ENCODE data around the gene LMBRD1.

Gene LMBRD1

GRCh38 chr6:69732640-69733039 is 64.2 kb downstream of the LMBRD1 start:
- Histone ChIP-seq H3K4me1 (ENCODE audit: control insufficient read depth in 2 of 2, insufficient read depth in 1 of 2, low read depth in 1 of 2, low read length in 2 of 2) (no peaks in the 10 kb centered on the region), H2BK15ac (ENCODE audit: low read length) (no peak overlapping the region), H2BK120ac (ENCODE audit: low read depth, low read length) (no peak overlapping the region), H4K8ac (ENCODE audit: low read depth, low read length) (no peak overlapping the region), H2BK5ac (ENCODE audit: low read length) (no peak overlapping the region), H3K23ac (ENCODE audit: low read depth, low read length, poor library complexity) (no peak overlapping the region), H3K4me2 (ENCODE audit: insufficient read depth, low read length, poor library complexity, severe bottlenecking) (no peak overlapping the region), H3K9ac (ENCODE audit: low read depth, low read length, poor library complexity) (no peak overlapping the region), H3K36me3 (replicated peaks in 1 of 2; ENCODE audit: control insufficient read depth in 2 of 2, insufficient read depth in 2 of 2, low read length in 2 of 2) (no peaks in the 10 kb centered on the region), H3K4me3 (ENCODE audit: low read length in 2 of 2) (no peak overlapping the region), H3K9me3 (replicated peaks in 1 of 2; ENCODE audit: control insufficient read depth in 2 of 2, insufficient read depth in 1 of 2, low read depth in 1 of 2, low read length in 2 of 2) (no peaks in the 10 kb centered on the region), H2BK12ac (ENCODE audit: low read length) (no peak overlapping the region), H3K14ac (ENCODE audit: low read length) (no peak overlapping the region), H3K27ac (replicated peaks; ENCODE audit: low read length) (no peak overlapping the region), H3K4ac (ENCODE audit: low read length) (no peak overlapping the region), H3K79me1 (ENCODE audit: low read depth, low read length) (no peaks in the 10 kb centered on the region), H3K27me3 (ENCODE audit: control insufficient read depth in 3 of 3, insufficient read depth in 3 of 3, low read depth in 1 of 3, low read length in 3 of 3) (no peaks in the 10 kb centered on the region), H3K18ac (ENCODE audit: low read length) (no peak overlapping the region), H2AK5ac (ENCODE audit: low read depth, low read length) (no peak overlapping the region), H4K91ac (ENCODE audit: low read depth, low read length, poor library complexity) (no peak overlapping the region), H2AFZ (ENCODE audit: low read length) (no peak overlapping the region)
- WGBS, 2 donors (ENCODE audit: extremely low coverage in 2 of 2, insufficient read length in 2 of 2, insufficient replicate concordance in 1 of 2): no CpG with 5 or more reads among the region's 2 CpGs
- DNase-seq (ENCODE audit: low spot score): no peak

DNA sequence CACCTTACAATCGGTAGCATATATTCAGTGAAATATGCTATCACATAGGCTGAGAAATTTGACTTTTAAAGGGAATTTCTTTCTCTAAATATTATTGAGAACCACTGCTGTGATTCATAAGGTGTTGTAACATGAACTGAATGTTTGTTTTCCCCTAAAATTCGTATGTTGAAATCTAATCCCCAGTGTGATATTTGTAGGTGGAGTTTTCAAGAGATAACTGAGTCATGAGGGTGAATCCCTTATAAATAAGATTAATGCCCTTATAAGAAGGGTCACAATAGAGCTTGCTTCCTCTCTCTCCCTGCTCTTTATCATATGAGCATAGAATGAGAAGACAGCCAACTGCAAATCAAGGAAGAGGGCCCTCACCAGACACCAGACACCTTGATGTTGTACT is 64.8 kb downstream of the LMBRD1 start:
- Histone ChIP-seq H4K91ac (ENCODE audit: low read depth, low read length, poor library complexity) (no peak overlapping the region), H3K4ac (ENCODE audit: low read length) (no peak overlapping the region), H3K4me1 (ENCODE audit: control insufficient read depth in 2 of 2, insufficient read depth in 1 of 2, low read depth in 1 of 2, low read length in 2 of 2) (no peaks in the 10 kb centered on the region), H3K18ac (ENCODE audit: low read length) (no peak overlapping the region), H3K27me3 (ENCODE audit: control insufficient read depth in 3 of 3, insufficient read depth in 3 of 3, low read depth in 1 of 3, low read length in 3 of 3) (no peaks in the 10 kb centered on the region), H2AFZ (ENCODE audit: low read length) (no peak overlapping the region), H2AK5ac (ENCODE audit: low read depth, low read length) (no peak overlapping the region), H3K23ac (ENCODE audit: low read depth, low read length, poor library complexity) (no peak overlapping the region), H3K4me3 (ENCODE audit: low read length in 2 of 2) (no peak overlapping the region), H2BK120ac (ENCODE audit: low read depth, low read length) (no peak overlapping the region), H2BK5ac (ENCODE audit: low read length) (no peak overlapping the region), H3K9me3 (replicated peaks in 1 of 2; ENCODE audit: control insufficient read depth in 2 of 2, insufficient read depth in 1 of 2, low read depth in 1 of 2, low read length in 2 of 2) (no peaks in the 10 kb centered on the region), H2BK15ac (ENCODE audit: low read length) (no peak overlapping the region), H3K79me1 (ENCODE audit: low read depth, low read length) (no peaks in the 10 kb centered on the region), H3K4me2 (ENCODE audit: insufficient read depth, low read length, poor library complexity, severe bottlenecking) (no peak overlapping the region), H3K14ac (ENCODE audit: low read length) (no peak overlapping the region), H3K27ac (replicated peaks; ENCODE audit: low read length) (no peak overlapping the region), H2BK12ac (ENCODE audit: low read length) (no peak overlapping the region), H3K36me3 (replicated peaks in 1 of 2; ENCODE audit: control insufficient read depth in 2 of 2, insufficient read depth in 2 of 2, low read length in 2 of 2) (no peaks in the 10 kb centered on the region), H4K8ac (ENCODE audit: low read depth, low read length) (no peak overlapping the region), H3K9ac (ENCODE audit: low read depth, low read length, poor library complexity) (no peak overlapping the region)
- DNase-seq (ENCODE audit: low spot score): no peak
- no CpG with 5 or more reads among the region's 2 CpGs for WGBS, 2 donors (ENCODE audit: extremely low coverage in 2 of 2, insufficient read length in 2 of 2, insufficient replicate concordance in 1 of 2)

GRCh38 chr6:69729870-69730449 is 66.8 kb downstream of the LMBRD1 start:
- Histone ChIP-seq H2AFZ (ENCODE audit: low read length) (no peak overlapping the region), H2BK12ac (ENCODE audit: low read length) (no peak overlapping the region), H4K8ac (ENCODE audit: low read depth, low read length) (no peak overlapping the region), H3K9me3 (replicated peaks in 1 of 2; ENCODE audit: control insufficient read depth in 2 of 2, insufficient read depth in 1 of 2, low read depth in 1 of 2, low read length in 2 of 2) (no peaks in the 10 kb centered on the region), H2BK120ac (ENCODE audit: low read depth, low read length) (no peak overlapping the region), H3K4me3 (ENCODE audit: low read length in 2 of 2) (no peak overlapping the region), H3K27ac (replicated peaks; ENCODE audit: low read length) (no peak overlapping the region), H2AK5ac (ENCODE audit: low read depth, low read length) (no peak overlapping the region), H3K23ac (ENCODE audit: low read depth, low read length, poor library complexity) (no peak overlapping the region), H2BK5ac (ENCODE audit: low read length) (no peak overlapping the region), H3K79me1 (ENCODE audit: low read depth, low read length) (no peaks in the 10 kb centered on the region), H2BK15ac (ENCODE audit: low read length) (no peak overlapping the region), H3K4ac (ENCODE audit: low read length) (no peak overlapping the region), H3K4me2 (ENCODE audit: insufficient read depth, low read length, poor library complexity, severe bottlenecking) (no peak overlapping the region), H3K4me1 (ENCODE audit: control insufficient read depth in 2 of 2, insufficient read depth in 1 of 2, low read depth in 1 of 2, low read length in 2 of 2) (no peaks in the 10 kb centered on the region), H3K27me3 (ENCODE audit: control insufficient read depth in 3 of 3, insufficient read depth in 3 of 3, low read depth in 1 of 3, low read length in 3 of 3) (no peaks in the 10 kb centered on the region), H3K14ac (ENCODE audit: low read length) (no peak overlapping the region), H4K91ac (ENCODE audit: low read depth, low read length, poor library complexity) (no peak overlapping the region), H3K36me3 (replicated peaks in 1 of 2; ENCODE audit: control insufficient read depth in 2 of 2, insufficient read depth in 2 of 2, low read length in 2 of 2) (no peaks in the 10 kb centered on the region), H3K9ac (ENCODE audit: low read depth, low read length, poor library complexity) (no peak overlapping the region), H3K18ac (ENCODE audit: low read length) (no peak overlapping the region)
- no peak for DNase-seq (ENCODE audit: low spot score)
- no CpG with 5 or more reads among the region's 3 CpGs for WGBS, 2 donors (ENCODE audit: extremely low coverage in 2 of 2, insufficient read length in 2 of 2, insufficient replicate concordance in 1 of 2)

DNA sequence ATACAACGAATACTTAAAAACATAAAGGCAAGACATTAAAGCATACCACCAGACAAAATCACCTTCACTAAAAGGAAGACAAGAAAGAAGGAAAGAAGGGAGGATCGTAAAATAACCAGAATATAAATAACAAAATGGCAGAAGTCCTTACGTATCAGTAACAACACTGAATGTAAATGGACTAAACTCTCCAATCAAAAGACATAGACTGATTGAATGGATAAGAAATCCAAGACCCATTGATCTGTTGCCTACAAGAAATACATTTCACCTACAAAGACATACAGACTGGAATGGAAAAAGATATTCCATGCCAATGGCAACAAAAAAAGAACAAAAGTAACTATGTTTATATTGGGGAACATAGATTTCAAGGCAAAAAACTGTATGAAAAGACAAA is 74.1 kb downstream of the LMBRD1 start:
- no peak overlapping the region for H3K18ac ChIP-seq (ENCODE audit: low read length)
- no peak overlapping the region for H4K8ac ChIP-seq (ENCODE audit: low read depth, low read length)
- H3K27ac ChIP-seq (replicated peaks; ENCODE audit: low read length): no peak overlapping the region
- H2BK15ac ChIP-seq (ENCODE audit: low read length): no peak overlapping the region
- H3K4ac ChIP-seq (ENCODE audit: low read length): no peak overlapping the region
- peaks cover 0 to 10% of the 10 kb centered on the region in 2 donors for H3K36me3 ChIP-seq (replicated peaks in 1 of 2; ENCODE audit: control insufficient read depth in 2 of 2, insufficient read depth in 2 of 2, low read length in 2 of 2)
- H3K4me1 ChIP-seq (ENCODE audit: control insufficient read depth in 2 of 2, insufficient read depth in 1 of 2, low read depth in 1 of 2, low read length in 2 of 2): no peaks in the 10 kb centered on the region
- H3K27me3 ChIP-seq (ENCODE audit: control insufficient read depth in 3 of 3, insufficient read depth in 3 of 3, low read depth in 1 of 3, low read length in 3 of 3): no peaks in the 10 kb centered on the region
- no CpG with 5 or more reads among the region's 3 CpGs for WGBS, 2 donors (ENCODE audit: extremely low coverage in 2 of 2, insufficient read length in 2 of 2, insufficient replicate concordance in 1 of 2)
- H3K9me3 ChIP-seq (replicated peaks in 1 of 2; ENCODE audit: control insufficient read depth in 2 of 2, insufficient read depth in 1 of 2, low read depth in 1 of 2, low read length in 2 of 2): peaks cover 0 to 3% of the 10 kb centered on the region in 2 donors
- no peaks in the 10 kb centered on the region for H3K79me1 ChIP-seq (ENCODE audit: low read depth, low read length)
- no peak for DNase-seq (ENCODE audit: low spot score)
- H2AK5ac ChIP-seq (ENCODE audit: low read depth, low read length): no peak overlapping the region
- H2BK120ac ChIP-seq (ENCODE audit: low read depth, low read length): no peak overlapping the region
- H4K91ac ChIP-seq (ENCODE audit: low read depth, low read length, poor library complexity): no peak overlapping the region
- H3K23ac ChIP-seq (ENCODE audit: low read depth, low read length, poor library complexity): no peak overlapping the region
- no peak overlapping the region for H3K4me2 ChIP-seq (ENCODE audit: insufficient read depth, low read length, poor library complexity, severe bottlenecking)
- H3K9ac ChIP-seq (ENCODE audit: low read depth, low read length, poor library complexity): no peak overlapping the region
- no peak overlapping the region for H3K4me3 ChIP-seq (ENCODE audit: low read length in 2 of 2)
- no peak overlapping the region for H2BK12ac ChIP-seq (ENCODE audit: low read length)
- H3K14ac ChIP-seq (ENCODE audit: low read length): no peak overlapping the region
- H2AFZ ChIP-seq (ENCODE audit: low read length): no peak overlapping the region
- H2BK5ac ChIP-seq (ENCODE audit: low read length): no peak overlapping the region

Data from neuronal stem cell (in vitro differentiated cells).